Measurements from ENCODE around the gene ZFP62.
"Not testable (repeated sequence)": the region's sequence is repeated elsewhere in the genome, so short reads cannot be mapped to it uniquely, and the experiment has no call there.

Gene ZFP62

DNA sequence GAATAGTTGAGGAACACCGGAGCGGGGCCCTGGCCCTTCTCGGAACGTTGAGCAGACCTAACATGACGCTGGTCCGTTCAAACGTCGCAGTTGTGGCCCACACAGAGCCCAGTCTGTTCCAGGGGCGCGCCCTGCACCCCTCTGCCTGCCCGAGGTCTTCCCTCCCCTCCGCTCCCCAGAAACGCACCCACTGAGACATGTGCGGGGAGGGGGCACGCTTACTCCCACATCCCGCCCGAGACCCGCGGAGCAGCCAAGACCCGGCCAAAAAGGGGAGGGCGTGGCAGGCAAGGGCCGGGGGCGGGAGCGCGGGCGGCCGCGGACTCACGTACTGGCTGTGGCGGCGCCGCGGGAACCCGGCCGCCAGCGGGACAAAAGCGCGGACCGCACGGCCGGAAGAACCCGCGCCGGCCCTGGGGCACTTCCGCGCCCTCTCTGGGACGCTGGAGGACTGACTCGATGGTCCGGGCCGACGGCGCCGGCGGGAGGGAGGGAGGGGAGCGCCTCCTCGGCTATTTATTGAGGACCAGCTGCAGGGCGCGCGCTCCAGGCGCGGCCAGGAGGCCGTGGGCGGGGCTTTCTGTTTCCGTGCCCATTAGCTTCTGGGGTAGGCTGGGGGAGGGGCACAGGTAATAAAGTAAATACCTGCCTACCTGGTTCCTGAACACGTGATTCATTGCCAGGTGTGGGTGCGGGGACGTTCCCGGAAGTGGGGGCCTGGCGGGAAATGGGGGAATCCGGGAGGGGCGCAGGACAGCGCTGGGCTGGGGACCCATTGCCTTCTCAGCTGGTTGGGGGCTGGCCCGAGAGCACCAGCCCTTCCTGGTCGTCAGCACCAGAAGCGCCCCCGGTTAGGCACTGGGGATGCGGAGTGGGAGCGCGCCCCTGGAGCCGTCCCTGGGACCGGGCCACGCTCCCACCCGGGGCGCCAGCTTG, at the start of gene ZFP62:
ZFP62 (minus strand) TSS at position 390 of the 936 bp plus-strand sequence; CDS start at position 333, 57 bp downstream.
- peak; percentile 88 for DNase-seq

- DNase-seq: no peak
Observed at GRCh38 chr5:180910735-180911134, 49.7 kb upstream of the ZFP62 start.

- no peak for DNase-seq
Observed at GRCh38 chr5:180910182-180910581, 49.1 kb upstream of the ZFP62 start.

DNA sequence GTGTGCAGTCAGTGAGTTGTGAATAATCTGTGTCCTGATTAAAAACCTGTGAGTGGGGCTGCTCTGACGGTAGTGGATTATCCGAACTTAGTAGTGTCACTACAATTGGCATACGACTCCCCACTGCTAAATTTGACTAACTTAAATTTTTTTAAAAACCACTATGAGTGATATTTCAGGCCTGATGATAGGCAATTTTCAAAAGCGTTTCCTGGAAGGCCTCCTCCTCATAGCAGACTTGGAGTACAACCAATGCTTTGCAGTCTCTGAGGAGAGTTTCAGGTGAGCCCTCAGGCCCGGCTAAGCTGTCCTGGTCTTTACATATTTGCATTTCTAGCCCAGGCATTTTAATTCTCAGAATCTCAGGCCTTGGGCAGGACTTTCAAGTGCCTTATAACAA, 48.7 kb upstream of the ZFP62 start:
- no peak for DNase-seq

DNA sequence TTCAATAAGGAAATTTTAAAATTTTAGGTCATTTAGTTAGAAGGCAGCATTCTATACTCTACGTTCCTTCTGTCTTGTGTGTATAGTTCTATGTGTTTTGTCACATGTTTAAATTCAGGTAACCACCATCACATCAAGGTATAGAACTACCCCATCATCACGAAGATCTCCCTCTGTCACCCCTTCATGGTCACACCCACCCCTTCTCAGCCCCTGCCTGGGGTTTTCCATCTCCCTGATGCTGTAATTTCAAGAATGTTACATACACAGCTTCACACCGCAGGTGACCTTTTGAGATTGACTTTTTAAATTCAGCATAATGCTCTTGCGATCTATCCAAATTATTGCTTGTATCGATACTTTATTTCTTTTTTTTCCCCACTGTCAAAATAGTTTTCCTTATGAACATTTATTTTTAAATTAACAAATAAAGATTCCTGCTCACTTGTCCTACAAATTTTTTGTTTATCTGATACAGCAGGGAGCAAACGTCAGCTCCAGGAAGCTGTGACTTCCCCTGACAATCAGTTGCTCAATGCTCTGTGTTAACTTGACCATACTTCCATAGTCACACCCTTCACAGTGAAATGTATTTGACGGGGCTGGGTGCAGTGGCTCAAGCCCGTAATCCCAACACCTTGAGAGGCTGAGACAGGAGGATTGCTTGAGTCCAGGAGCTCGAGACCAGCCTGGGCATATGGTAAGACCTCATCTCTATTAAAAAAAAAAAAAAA, 48.1 kb upstream of the ZFP62 start:
- DNase-seq: no peak

DNA sequence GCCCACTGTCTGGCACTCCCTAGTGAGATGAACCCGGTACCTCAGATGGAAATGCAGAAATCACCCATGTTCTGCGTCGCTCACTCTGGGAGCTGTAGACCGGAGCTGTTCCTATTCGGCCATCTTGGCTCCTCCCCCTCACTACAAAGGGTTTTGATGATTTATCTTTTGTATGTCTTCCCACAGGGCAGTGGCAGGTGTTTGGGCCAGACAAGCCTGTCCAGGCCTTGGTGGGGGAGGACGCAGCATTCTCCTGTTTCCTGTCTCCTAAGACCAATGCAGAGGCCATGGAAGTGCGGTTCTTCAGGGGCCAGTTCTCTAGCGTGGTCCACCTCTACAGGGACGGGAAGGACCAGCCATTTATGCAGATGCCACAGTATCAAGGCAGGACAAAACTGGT, 47.3 kb upstream of the ZFP62 start:
- DNase-seq: no peak

GRCh38 chr5:180901319-180902009, 40.4 kb upstream of the ZFP62 start:
- no peak for DNase-seq

DNA sequence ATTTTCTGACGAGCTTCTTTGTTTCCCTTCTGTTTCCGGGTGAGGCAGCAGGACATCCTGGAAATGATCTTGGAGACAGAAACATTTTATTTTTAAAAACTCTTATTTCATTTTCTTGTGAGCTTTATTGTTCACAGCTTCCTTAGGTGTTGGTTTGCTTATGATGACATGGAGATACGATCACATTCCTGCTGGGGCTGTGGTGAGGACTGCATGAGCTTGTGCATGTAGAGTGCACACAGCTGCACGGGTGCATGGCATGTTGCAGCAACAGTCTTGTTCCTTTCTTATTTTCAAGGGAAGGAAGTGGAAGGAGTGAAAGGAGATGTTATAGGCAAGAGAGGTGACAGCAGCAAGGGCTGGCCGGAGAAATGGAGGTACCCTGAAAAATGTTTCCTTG, 39.1 kb upstream of the ZFP62 start:
- no peak for DNase-seq

GRCh38 chr5:180898621-180899246, 37.7 kb upstream of the ZFP62 start, which contains the start of gene BTNL8:
BTNL8 (plus strand) TSS chr5:180899159; CDS start chr5:180899311, 152 bp downstream.
- no peak for DNase-seq

DNA sequence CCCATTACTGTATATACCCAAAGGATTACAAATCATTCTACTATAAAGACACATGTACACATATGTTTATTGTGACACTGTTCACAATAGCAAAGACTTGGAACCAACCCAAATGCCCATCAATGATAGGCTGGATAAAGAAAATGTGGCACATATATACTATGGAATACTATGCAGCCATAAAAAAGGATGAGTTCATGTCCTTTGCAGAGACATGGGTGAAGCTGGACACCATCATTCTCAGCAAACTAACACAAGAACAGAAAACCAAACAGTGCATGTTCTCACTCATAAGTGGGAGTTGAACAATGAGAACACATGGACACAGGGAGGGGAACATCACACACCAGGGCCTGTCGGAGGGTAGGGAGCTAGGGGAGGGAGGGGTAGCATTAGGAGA, 34.3 kb upstream of the ZFP62 start:
- DNase-seq: not testable (repeated sequence)

DNA sequence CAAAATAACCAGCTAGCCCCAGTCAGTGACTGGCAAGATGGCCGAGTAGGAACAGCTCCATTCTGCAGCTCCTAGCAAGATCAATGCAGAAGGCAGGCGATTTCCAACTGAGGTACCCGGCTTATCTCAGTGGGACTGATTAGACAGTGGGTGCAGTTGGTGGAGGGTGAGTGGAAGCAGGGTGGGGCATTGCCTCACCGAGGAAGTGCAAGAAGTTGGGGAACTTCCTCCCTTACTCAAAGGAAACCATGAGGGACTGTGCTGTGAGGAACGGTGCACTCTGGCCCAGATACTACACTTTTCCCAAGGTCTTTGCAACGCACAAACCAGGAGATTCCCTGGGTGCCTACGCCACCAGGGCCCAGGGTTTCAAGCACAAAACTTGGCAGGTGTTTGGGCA, 28.3 kb upstream of the ZFP62 start:
- no peak for DNase-seq

DNA sequence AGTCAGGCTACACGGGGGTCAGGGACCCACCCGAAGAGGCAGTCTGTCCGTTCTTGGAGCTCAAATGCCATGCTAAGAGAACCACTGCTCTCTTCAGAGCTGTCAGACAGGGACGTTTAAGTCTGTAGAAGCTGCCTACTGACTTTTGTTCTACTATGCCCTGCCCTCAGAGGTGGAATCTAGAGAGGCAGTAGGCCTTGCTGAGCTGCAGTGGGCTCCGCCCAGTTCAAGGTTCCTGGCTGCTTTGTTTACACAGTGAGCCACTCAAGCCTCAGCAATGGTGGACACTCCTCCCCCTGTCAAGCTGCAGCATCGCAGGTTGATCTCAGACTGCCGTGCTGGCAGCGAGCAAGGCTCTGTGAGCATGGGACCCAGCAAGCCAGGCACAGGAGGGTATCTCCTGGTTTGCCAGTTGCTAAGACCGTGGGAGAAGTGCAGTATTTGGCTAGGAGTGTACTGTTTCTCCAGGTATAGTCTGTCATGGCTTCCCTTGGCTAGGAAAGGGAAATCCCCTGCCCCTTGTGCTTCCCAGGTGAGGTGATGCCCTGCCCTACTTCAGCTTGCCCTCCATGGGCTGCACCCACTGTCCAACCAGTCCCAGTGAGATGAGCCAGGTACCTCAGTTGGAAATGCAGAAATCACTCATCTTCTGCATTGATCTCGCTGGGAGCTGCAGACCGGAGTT, 24.9 kb upstream of the ZFP62 start:
- not testable (repeated sequence) for DNase-seq

DNA sequence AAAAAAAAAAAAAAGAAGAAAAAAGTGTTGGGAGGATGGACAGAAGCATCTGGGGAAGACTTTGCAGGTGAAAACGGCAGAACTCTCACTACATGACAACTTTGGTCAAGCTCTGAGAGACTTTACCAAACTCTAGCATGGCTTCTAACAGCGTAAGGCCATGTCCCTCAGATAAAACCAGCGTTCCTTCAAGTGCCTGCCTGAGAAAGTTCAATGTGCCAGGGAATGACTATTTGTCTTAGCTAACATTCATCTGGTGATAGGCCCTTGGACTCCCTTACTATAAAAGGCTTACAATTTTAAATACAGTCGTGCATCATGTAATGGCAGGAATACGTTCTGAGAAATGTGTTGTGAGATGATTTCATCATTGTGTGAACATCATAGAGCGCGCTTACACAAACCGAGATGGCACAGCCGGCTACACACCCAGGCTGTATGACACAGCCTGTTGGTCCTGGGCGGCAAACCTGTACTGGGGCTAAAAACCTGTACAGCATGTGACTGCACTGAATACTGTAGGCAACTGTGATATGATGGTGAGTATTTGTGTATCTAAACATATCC, 14.9 kb upstream of the ZFP62 start:
- no peak for DNase-seq

- DNase-seq: no peak
Observed at GRCh38 chr5:180874804-180875582, 13.9 kb upstream of the ZFP62 start.

DNA sequence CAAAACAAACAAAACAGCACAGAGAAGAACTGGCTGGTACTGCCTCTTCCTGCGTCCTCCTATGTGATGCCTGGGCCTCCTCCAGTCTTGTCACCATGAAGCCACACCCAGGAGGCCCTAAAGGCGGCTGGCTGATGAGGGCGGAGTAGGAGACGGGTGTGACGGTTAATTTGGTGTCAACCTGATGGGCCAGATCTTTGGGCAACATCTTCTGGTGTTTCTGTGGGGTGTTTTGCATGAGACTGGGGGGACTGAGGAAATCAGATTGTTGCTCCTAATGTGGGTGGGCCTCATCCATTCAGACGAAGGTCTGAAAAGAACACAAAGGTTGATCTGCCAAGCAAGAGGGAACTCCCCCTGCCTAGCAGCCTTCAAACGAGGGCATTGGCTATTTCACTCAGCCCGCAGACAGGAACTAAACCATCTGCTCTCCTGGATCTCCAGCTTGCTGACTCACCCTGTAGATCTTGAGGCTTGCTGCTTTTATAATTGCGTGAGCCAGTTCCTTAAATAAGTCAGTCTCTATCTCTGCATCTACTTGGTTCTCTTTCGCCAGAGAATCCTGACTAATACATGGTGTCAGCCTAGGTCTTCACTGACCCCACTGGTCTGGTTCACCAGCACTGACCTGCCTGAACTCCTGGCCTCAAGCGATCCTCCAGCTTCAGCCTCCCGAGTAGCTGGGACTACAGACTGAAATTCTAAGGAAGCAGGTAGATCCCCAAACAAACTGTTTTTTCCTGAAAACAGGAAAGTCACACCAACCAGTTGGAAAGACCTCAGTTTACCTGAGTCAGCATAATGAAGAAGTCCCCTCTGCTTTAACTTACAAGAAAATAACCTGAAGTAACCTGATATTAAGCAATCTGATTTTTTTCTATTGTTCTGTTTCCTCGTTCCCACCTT, 12.8 kb upstream of the ZFP62 start:
- DNase-seq: no peak

DNA sequence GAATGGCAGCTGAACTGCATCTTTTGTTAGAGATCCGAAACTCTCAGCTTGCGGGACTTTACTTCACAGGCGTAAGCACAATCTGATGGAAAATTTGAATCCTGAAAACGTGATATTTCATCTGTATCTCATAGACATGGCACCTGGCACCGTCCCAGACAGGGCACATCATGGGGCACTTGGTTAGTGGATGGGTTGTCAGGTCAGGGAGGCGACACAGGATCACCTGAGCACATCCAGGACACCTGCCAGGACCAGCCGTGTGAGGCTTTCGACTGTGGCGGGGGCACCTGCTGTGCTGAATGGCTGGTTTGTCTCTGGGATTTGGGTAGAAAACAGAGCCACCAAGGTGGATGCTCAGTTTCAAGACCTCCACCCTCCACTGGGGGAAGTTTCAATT, 11.3 kb upstream of the ZFP62 start:
- DNase-seq: no peak

- no peak for DNase-seq
Observed at GRCh38 chr5:180870276-180871068, 9.4 kb upstream of the ZFP62 start.

- DNase-seq: no peak
Observed at GRCh38 chr5:180869587-180869986, 8.5 kb upstream of the ZFP62 start.

DNA sequence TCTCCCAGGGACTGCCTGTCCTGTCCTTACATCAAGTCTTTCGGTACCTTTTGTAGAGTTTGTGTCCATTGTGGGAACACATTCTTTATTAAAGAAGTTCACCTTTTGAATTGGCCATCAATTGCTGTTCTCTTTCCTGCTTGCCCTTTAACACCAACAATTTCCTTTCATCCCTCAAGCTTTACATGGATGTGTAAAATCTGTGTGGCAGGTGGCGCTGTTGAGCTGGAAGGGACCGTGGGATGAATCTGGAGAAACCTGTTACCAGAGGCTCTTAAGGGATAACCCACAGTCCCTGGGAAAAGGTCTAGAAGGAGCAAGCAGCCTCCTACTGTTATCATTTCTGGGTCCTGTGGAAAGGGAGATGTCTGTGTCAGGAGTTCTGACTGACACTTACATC, 7.9 kb upstream of the ZFP62 start:
- DNase-seq: peak; percentile 67

All from stimulated activated CD4-positive, alpha-beta T cell treated with anti-CD3 and anti-CD28 coated beads, Interleukin-4, amount 100 ng/mL, for 1 hour (primary cell).